ENCODE measurements around the gene SSBP4. TPM values are rescaled to one million over a fixed set of nuclear protein-coding genes. Genes with fewer than 3 reads are reported as not detected.

Gene SSBP4
- total and polyA plus RNA-seq, 4 donors = 4.0 to 19.0 (median 11.5) TPM

- TF ChIP-seq ATF3 (IDR thresholded peaks at IDR 0.05) = no peak
Observed at GRCh38 chr19:18396471-18397241, 22.5 kb upstream of the SSBP4 start (continued).

- H3K9ac ChIP-seq (ENCODE audit: low read depth in 1 of 2, low read length in 2 of 2) = no peak within 1 kb of the TSS
- no peak for DNase-seq (ENCODE audit: low spot score)
- no peaks in the 10 kb centered on the region for H3K36me3 ChIP-seq (ENCODE audit: control insufficient read depth in 4 of 4, insufficient read depth in 3 of 4, low read depth in 1 of 4, low read length in 3 of 4)
- H3K27ac ChIP-seq (ENCODE audit: low read depth in 1 of 2, low read length in 2 of 2) = peak within 1 kb of the TSS; percentile 51 to 54
- H3K27me3 ChIP-seq (ENCODE audit: control insufficient read depth in 4 of 4, insufficient read depth in 4 of 4, low read length in 3 of 4) = no peaks in the 10 kb centered on the region
- H3K4me3 ChIP-seq (ENCODE audit: low read depth in 1 of 3, low read length in 3 of 3) = peak within 1 kb of the TSS in 2 of 3 donors; percentile 13 to 16
- no peaks in the 10 kb centered on the region for H3K9me3 ChIP-seq (ENCODE audit: control insufficient read depth in 4 of 4, low read length in 3 of 4)
- no peak for TF ChIP-seq HNF4G (IDR thresholded peaks at IDR 0.05)
- TF ChIP-seq CTCF (IDR thresholded peaks at IDR 0.05; ENCODE audit: low read depth, low read length, missing input control) = no peak
- no peak for TF ChIP-seq RAD21 (IDR thresholded peaks at IDR 0.05)
- WGBS = 45% methylated on average over 33 of the region's 33 CpGs
- H3K4me1 ChIP-seq (ENCODE audit: control insufficient read depth in 4 of 4, insufficient read depth in 4 of 4, low read length in 3 of 4) = peaks cover 11 to 34% (median 23%) of the 10 kb centered on the region in 4 donors
Observed at GRCh38 chr19:18397242-18398202, 21.7 kb upstream of the SSBP4 start, which contains the start of gene LRRC25. LRRC25 (minus strand) TSS chr19:18397622; CDS start chr19:18396963, 659 bp downstream.

GRCh38 chr19:18399008-18399407 lies 20.2 kb upstream of the SSBP4 start:
- no peak overlapping the region for H3K9ac ChIP-seq (ENCODE audit: low read depth in 1 of 2, low read length in 2 of 2)
- 13% methylated on average over 6 of the region's 6 CpGs for WGBS
- no peaks in the 10 kb centered on the region for H3K9me3 ChIP-seq (ENCODE audit: control insufficient read depth in 4 of 4, low read length in 3 of 4)
- H3K4me1 ChIP-seq (ENCODE audit: control insufficient read depth in 4 of 4, insufficient read depth in 4 of 4, low read length in 3 of 4) = peaks cover 12 to 37% (median 25%) of the 10 kb centered on the region in 4 donors
- H3K4me3 ChIP-seq (ENCODE audit: low read depth in 1 of 3, low read length in 3 of 3) = no peak overlapping the region
- DNase-seq (ENCODE audit: low spot score) = no peak
- peak overlapping the region; percentile 31 to 75 for H3K27ac ChIP-seq (ENCODE audit: low read depth in 1 of 2, low read length in 2 of 2)
- H3K36me3 ChIP-seq (ENCODE audit: control insufficient read depth in 4 of 4, insufficient read depth in 3 of 4, low read depth in 1 of 4, low read length in 3 of 4) = no peaks in the 10 kb centered on the region
- no peaks in the 10 kb centered on the region for H3K27me3 ChIP-seq (ENCODE audit: control insufficient read depth in 4 of 4, insufficient read depth in 4 of 4, low read length in 3 of 4)
- TF ChIP-seq TAF1 (conservative IDR thresholded peaks at IDR 0.05) (no peak), YY1 (IDR thresholded peaks at IDR 0.05) (peak; percentile 48), CTCF (IDR thresholded peaks at IDR 0.05; ENCODE audit: low read depth, low read length, missing input control) (no peak), HNF4G (IDR thresholded peaks at IDR 0.05) (no peak), MAX (IDR thresholded peaks at IDR 0.05) (peak; percentile 73), JUND (IDR thresholded peaks at IDR 0.05) (peak in 1 of 2 donors; percentile 45), GABPA (IDR thresholded peaks at IDR 0.05 in 1 of 2, conservative IDR thresholded peaks at IDR 0.05 in 1 of 2) (no peak), NR2F2 (IDR thresholded peaks at IDR 0.05) (no peak), SP1 (IDR thresholded peaks at IDR 0.05) (peak; percentile 81), RAD21 (IDR thresholded peaks at IDR 0.05) (peak; percentile 27 to 38), ZBTB33 (IDR thresholded peaks at IDR 0.05) (peak; percentile 45), RXRA (IDR thresholded peaks at IDR 0.05) (peak; percentile 83 to 92), REST (IDR thresholded peaks at IDR 0.05) (peak; percentile 45), FOXA2 (IDR thresholded peaks at IDR 0.05) (peak; percentile 79), HNF4A (conservative IDR thresholded peaks at IDR 0.05) (peak; percentile 42 to 73), FOXA1 (IDR thresholded peaks at IDR 0.05) (peak; percentile 69)
